Measurements from ENCODE around the gene GALK1. TPM values are rescaled to one million over a fixed set of nuclear protein-coding genes. Genes with fewer than 3 reads are reported as not detected.

Gene GALK1
- total RNA-seq (10 to 100 TPM; 23.0 to 52.9 TPM), polyA plus RNA-seq (10 to 100 TPM; 35.2 to 70.5 TPM)
- long read RNA-seq, donor 1, transcript GALK1-205 (8 exons, 1,866 nt): major isoform, 8 of 11 reads
- long read RNA-seq, donor 1, partial matches to known transcripts: 0 of 11 reads
- long read RNA-seq, donor 1, other reads (novel, unspliced or antisense): 0 of 11 reads
- long read RNA-seq, donor 2, partial matches to known transcripts: 0 of 3 reads
- long read RNA-seq, donor 2, other reads (novel, unspliced or antisense): 0 of 3 reads
- long read RNA-seq, donor 3, partial matches to known transcripts: 0 of 1 reads
- long read RNA-seq, donor 3, other reads (novel, unspliced or antisense): 0 of 1 reads
- long read RNA-seq, donor 4, partial matches to known transcripts: 0 of 6 reads
- long read RNA-seq, donor 4, other reads (novel, unspliced or antisense): 0 of 6 reads
- long read RNA-seq, donor 5, transcript GALK1-205 (8 exons, 1,866 nt): major isoform, 6 of 105 reads
- long read RNA-seq, donor 5, partial matches to known transcripts: 96 of 105 reads
- long read RNA-seq, donor 5, other reads (novel, unspliced or antisense): 0 of 105 reads

GRCh38 chr17:75764711-75765421 lies at the start of gene GALK1:
GALK1 (minus strand) TSS chr17:75765192; CDS start chr17:75765136, 56 bp downstream.
- WGBS, 2 donors: 0 to 1% methylated on average over 69 to 71 of the region's 71 CpGs
- ATAC-seq (ENCODE audit: insufficient read depth, low FRiP score) (peak; percentile 76), DNase-seq (peak; percentile 69 to 82 (median 82))

DNA sequence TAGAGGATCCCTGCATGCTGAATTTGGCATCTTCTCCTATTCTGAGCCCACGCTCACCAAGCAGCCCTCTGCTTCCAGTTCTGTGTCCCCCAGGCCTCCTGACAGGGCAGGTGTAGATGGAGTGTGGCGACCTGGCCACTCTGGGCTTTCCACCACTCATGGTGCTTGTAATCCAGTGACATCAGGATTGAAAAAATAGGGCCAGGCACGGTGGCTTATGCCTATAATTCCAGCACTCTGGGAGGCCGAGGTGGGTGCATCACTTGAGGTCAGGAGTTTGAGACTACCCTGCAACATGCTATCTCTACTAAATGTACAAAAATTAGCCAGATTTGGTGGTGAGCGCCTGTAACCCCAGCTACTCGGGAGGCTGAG lies 49.0 kb upstream of the GALK1 start:
- Histone ChIP-seq H3K36me3 (ENCODE audit: control insufficient read depth in 4 of 4, insufficient read depth in 4 of 4, low read length in 4 of 4) (peaks cover 12 to 71% (median 57%) of the 10 kb centered on the region in 4 donors), H3K9me3 (ENCODE audit: control insufficient read depth in 4 of 4, insufficient read depth in 3 of 4, low read length in 3 of 4) (no peaks in the 10 kb centered on the region), H3K4me1 (ENCODE audit: control insufficient read depth in 5 of 5, insufficient read depth in 5 of 5, low read length in 5 of 5) (peaks cover 0 to 9% (median 0%) of the 10 kb centered on the region in 5 donors), H3K27me3 (ENCODE audit: control insufficient read depth in 3 of 3, insufficient read depth in 3 of 3, low read length in 2 of 3) (no peaks in the 10 kb centered on the region), H3K4me3 (no peak overlapping the region), H3K9ac (ENCODE audit: insufficient read depth in 1 of 2, low read length in 2 of 2) (no peak overlapping the region), H3K27ac (ENCODE audit: low read depth in 1 of 2, low read length in 1 of 2) (no peak overlapping the region)
- TF ChIP-seq, protein P1, sequence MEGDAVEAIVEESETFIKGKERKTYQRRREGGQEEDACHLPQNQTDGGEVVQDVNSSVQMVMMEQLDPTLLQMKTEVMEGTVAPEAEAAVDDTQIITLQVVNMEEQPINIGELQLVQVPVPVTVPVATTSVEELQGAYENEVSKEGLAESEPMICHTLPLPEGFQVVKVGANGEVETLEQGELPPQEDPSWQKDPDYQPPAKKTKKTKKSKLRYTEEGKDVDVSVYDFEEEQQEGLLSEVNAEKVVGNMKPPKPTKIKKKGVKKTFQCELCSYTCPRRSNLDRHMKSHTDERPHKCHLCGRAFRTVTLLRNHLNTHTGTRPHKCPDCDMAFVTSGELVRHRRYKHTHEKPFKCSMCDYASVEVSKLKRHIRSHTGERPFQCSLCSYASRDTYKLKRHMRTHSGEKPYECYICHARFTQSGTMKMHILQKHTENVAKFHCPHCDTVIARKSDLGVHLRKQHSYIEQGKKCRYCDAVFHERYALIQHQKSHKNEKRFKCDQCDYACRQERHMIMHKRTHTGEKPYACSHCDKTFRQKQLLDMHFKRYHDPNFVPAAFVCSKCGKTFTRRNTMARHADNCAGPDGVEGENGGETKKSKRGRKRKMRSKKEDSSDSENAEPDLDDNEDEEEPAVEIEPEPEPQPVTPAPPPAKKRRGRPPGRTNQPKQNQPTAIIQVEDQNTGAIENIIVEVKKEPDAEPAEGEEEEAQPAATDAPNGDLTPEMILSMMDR (IDR thresholded peaks at IDR 0.05; ENCODE audit: control extremely low read depth, extremely low read depth): no peak
- DNase-seq (no peak), ATAC-seq (ENCODE audit: insufficient read depth, low FRiP score) (no peak)
- 91 to 97% methylated on average over 6 of the region's 6 CpGs for WGBS, 2 donors

More at GRCh38 chr17:75764711-75765421, at the start of gene GALK1:
- Histone ChIP-seq H3K27ac (ENCODE audit: low read depth in 1 of 2, low read length in 1 of 2) (peak within 1 kb of the TSS; percentile 88 to 92), H3K4me1 (ENCODE audit: control insufficient read depth in 5 of 5, insufficient read depth in 5 of 5, low read length in 5 of 5) (peaks cover 0 to 12% (median 8%) of the 10 kb centered on the region in 5 donors), H3K4me3 (peak within 1 kb of the TSS; percentile 60), H3K9me3 (ENCODE audit: control insufficient read depth in 4 of 4, insufficient read depth in 3 of 4, low read length in 3 of 4) (no peaks in the 10 kb centered on the region), H3K36me3 (ENCODE audit: control insufficient read depth in 4 of 4, insufficient read depth in 4 of 4, low read length in 4 of 4) (peaks cover 0 to 2% (median 0%) of the 10 kb centered on the region in 4 donors), H3K9ac (ENCODE audit: insufficient read depth in 1 of 2, low read length in 2 of 2) (peak within 1 kb of the TSS; percentile 46), H3K27me3 (ENCODE audit: control insufficient read depth in 3 of 3, insufficient read depth in 3 of 3, low read length in 2 of 3) (no peaks in the 10 kb centered on the region)
- TF ChIP-seq, protein P1 (IDR thresholded peaks at IDR 0.05; ENCODE audit: control extremely low read depth, extremely low read depth): peak; percentile 58

DNA sequence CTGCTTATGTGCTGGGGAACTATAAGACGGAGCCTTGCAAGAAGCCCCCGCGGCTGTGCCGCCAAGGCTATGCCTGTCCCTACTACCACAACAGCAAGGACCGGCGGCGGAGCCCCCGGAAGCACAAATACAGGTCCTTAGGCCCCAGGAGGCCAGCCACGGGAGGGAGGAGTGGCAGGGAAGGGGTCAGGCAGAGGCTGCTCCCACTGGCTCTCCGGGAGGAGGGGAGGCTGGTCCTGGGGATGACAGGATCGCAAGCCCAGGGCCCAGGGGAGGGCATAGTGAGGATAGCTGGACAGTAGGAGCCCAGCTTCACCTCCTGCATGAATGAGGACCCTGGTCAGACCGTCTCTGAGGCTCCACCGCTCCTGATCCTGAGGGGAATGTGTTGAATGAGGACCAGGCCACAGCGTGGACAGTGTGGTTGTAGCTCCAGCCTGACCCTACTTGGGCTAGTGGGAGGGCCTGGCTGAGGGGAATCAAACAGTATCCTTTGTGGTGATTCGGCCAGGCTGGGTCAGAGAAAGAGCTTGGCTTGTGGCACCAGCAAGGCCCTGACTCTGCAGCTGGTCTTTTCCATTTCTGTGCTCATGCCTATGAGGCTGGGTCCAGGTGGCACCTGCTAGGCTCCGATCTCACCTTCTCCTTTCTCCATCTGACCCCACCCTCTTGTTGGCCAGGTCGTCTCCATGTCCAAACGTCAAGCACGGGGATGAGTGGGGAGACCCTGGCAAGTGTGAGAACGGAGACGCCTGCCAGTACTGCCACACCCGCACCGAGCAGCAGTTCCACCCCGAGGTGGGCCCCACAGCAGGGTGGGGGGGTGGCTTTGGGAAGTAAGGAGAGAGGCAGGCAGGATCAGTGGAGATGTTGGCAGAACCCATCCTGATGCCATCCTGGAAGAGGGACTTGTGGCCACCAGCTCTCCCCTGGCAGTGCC lies 48.4 kb upstream of the GALK1 start:
- no peak for ATAC-seq (ENCODE audit: insufficient read depth, low FRiP score)

More for the DNA sequence above, 48.4 kb upstream of the GALK1 start:
- peaks cover 0 to 12% (median 0%) of the 10 kb centered on the region in 5 donors for H3K4me1 ChIP-seq (ENCODE audit: control insufficient read depth in 5 of 5, insufficient read depth in 5 of 5, low read length in 5 of 5)
- no peak overlapping the region for H3K4me3 ChIP-seq
- H3K27ac ChIP-seq (ENCODE audit: low read depth in 1 of 2, low read length in 1 of 2): no peak overlapping the region
- WGBS, 2 donors: 91 to 93% methylated on average over 24 of the region's 24 CpGs
- TF ChIP-seq, protein P1 (IDR thresholded peaks at IDR 0.05; ENCODE audit: control extremely low read depth, extremely low read depth): no peak
- no peaks in the 10 kb centered on the region for H3K27me3 ChIP-seq (ENCODE audit: control insufficient read depth in 3 of 3, insufficient read depth in 3 of 3, low read length in 2 of 3)
- DNase-seq: no peak
- no peak overlapping the region for H3K9ac ChIP-seq (ENCODE audit: insufficient read depth in 1 of 2, low read length in 2 of 2)
- H3K36me3 ChIP-seq (ENCODE audit: control insufficient read depth in 4 of 4, insufficient read depth in 4 of 4, low read length in 4 of 4): peaks cover 9 to 64% (median 53%) of the 10 kb centered on the region in 4 donors
- no peaks in the 10 kb centered on the region for H3K9me3 ChIP-seq (ENCODE audit: control insufficient read depth in 4 of 4, insufficient read depth in 3 of 4, low read length in 3 of 4)

Measured in lung (tissue), 16 donors.